ENCODE results near the gene TTYH1. TPM values are rescaled to one million over a fixed set of nuclear protein-coding genes. Genes with fewer than 3 reads are reported as not detected.

The TTYH1 gene
- total and polyA plus RNA-seq, 9 of the 15 experiments (the other 6 are each of a cell fraction or from before 2014, with no cell fraction given): 0.08 TPM; not detected in 8

DNA sequence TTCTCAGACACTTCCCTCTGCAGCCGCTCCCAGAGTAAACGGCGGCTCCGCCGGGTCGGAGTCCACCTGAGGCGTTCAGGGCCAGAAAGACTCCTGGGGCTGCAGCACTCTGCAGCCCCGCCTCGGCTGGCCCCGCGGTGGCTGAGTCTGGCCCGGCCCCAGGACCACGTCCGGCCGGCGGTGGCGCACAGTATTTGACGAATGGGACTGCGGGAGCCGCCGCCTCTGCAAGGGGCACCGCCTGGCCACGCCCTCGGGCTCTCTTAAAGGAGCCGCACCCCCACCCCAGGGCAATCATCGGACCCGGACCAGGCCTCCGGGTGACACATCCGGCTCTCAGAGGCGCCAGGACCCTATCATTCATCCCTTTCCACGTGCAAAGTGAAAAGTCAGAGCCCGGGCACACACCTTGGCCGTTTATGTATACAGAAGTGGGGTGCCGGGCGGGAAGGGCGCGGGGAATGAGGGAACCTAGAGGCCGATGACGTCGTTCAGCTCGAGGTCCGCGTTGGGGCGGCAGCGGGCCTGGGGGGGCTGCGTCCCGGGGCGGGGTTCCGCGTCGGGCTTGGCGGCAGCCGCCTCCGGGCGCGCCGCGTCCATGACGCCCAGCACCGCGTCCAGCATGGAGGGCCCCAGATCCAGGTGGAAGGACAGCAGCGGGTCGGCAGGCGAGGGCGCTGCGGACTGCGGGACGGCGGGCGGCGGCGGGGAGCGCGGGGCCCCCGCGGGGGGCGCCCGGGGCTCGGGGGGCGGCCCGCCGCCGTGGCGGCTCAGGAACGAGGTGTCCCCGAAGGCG, 49.6 kb downstream of the TTYH1 start (continued):
- TF ChIP-seq ESRRB (CRISPR knock-in tag; IDR thresholded peaks at IDR 0.05; ENCODE audit: borderline replicate concordance) (no peak), KLF16 (IDR thresholded peaks at IDR 0.05) (no peak), PRMT5 (CRISPR knock-in tag; IDR thresholded peaks at IDR 0.05) (no peak), ZNF224 (CRISPR knock-in tag; IDR thresholded peaks at IDR 0.05) (no peak), KDM1A (IDR thresholded peaks at IDR 0.05) (no peak), PRPF4 (IDR thresholded peaks at IDR 0.05; ENCODE audit: insufficient read depth, low read depth, low read length, poor library complexity, severe bottlenecking) (no peak), FOXP1 (CRISPR knock-in tag; IDR thresholded peaks at IDR 0.05) (peak; percentile 56; the same call in 1 of the 2 replicates), ZZZ3 (IDR thresholded peaks at IDR 0.05) (no peak), EGR1 (conservative IDR thresholded peaks at IDR 0.05) (0 out of 2 replicates have a peak, but pooled peaks have one; percentile 16), ZNF584 (CRISPR knock-in tag; IDR thresholded peaks at IDR 0.05; ENCODE audit: low read depth) (no peak), ZFP36 (IDR thresholded peaks at IDR 0.05; ENCODE audit: low read depth, low read length, partially characterized antibody) (no peak), NRF1 (conservative IDR thresholded peaks at IDR 0.05 in 1 of 2, IDR thresholded peaks at IDR 0.05 in 1 of 2) (no peak; a peak in 1 of 4 replicates), TRIM24 (IDR thresholded peaks at IDR 0.05) (0 out of 4 replicates have a peak, but pooled peaks of 1 of the 2 experiments have one; percentile 25), NCOA2 (IDR thresholded peaks at IDR 0.05; ENCODE audit: partially characterized antibody in 2 of 2) (no peak)
- TF ChIP-seq, protein P1, sequence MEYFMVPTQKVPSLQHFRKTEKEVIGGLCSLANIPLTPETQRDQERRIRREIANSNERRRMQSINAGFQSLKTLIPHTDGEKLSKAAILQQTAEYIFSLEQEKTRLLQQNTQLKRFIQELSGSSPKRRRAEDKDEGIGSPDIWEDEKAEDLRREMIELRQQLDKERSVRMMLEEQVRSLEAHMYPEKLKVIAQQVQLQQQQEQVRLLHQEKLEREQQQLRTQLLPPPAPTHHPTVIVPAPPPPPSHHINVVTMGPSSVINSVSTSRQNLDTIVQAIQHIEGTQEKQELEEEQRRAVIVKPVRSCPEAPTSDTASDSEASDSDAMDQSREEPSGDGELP (CRISPR knock-in tag; IDR thresholded peaks at IDR 0.05; ENCODE audit: borderline replicate concordance): peak; percentile 78
- TF ChIP-seq, protein P2, sequence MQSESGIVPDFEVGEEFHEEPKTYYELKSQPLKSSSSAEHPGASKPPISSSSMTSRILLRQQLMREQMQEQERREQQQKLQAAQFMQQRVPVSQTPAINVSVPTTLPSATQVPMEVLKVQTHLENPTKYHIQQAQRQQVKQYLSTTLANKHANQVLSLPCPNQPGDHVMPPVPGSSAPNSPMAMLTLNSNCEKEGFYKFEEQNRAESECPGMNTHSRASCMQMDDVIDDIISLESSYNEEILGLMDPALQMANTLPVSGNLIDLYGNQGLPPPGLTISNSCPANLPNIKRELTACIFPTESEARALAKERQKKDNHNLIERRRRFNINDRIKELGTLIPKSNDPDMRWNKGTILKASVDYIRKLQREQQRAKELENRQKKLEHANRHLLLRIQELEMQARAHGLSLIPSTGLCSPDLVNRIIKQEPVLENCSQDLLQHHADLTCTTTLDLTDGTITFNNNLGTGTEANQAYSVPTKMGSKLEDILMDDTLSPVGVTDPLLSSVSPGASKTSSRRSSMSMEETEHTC (IDR thresholded peaks at IDR 0.05): no peak
- TF ChIP-seq, protein P3, sequence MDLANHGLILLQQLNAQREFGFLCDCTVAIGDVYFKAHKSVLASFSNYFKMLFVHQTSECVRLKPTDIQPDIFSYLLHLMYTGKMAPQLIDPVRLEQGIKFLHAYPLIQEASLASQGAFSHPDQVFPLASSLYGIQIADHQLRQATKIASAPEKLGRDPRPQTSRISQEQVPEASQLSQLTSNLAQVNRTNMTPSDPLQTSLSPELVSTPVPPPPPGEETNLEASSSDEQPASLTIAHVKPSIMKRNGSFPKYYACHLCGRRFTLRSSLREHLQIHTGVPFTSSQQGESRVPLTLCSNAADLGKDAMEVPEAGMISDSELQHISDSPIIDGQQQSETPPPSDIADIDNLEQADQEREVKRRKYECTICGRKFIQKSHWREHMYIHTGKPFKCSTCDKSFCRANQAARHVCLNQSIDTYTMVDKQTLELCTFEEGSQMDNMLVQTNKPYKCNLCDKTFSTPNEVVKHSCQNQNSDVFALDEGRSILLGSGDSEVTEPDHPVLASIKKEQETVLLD (IDR thresholded peaks at IDR 0.05): no peak
- TF ChIP-seq, protein P4, sequence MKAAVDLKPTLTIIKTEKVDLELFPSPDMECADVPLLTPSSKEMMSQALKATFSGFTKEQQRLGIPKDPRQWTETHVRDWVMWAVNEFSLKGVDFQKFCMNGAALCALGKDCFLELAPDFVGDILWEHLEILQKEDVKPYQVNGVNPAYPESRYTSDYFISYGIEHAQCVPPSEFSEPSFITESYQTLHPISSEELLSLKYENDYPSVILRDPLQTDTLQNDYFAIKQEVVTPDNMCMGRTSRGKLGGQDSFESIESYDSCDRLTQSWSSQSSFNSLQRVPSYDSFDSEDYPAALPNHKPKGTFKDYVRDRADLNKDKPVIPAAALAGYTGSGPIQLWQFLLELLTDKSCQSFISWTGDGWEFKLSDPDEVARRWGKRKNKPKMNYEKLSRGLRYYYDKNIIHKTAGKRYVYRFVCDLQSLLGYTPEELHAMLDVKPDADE (conservative IDR thresholded peaks at IDR 0.05; ENCODE audit: control insufficient read depth, low read depth, low read length): 0 out of 2 replicates have a peak, but pooled peaks have one; percentile 51
- TF ChIP-seq, protein P5, sequence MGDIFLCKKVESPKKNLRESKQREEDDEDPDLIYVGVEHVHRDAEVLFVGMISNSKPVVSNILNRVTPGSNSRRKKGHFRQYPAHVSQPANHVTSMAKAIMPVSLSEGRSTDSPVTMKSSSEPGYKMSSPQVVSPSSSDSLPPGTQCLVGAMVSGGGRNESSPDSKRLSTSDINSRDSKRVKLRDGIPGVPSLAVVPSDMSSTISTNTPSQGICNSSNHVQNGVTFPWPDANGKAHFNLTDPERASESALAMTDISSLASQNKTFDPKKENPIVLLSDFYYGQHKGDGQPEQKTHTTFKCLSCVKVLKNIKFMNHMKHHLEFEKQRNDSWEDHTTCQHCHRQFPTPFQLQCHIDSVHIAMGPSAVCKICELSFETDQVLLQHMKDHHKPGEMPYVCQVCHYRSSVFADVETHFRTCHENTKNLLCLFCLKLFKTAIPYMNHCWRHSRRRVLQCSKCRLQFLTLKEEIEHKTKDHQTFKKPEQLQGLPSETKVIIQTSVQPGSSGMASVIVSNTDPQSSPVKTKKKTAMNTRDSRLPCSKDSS (IDR thresholded peaks at IDR 0.05; ENCODE audit: low read depth, partially characterized antibody): no peak
- TF ChIP-seq, protein P6, sequence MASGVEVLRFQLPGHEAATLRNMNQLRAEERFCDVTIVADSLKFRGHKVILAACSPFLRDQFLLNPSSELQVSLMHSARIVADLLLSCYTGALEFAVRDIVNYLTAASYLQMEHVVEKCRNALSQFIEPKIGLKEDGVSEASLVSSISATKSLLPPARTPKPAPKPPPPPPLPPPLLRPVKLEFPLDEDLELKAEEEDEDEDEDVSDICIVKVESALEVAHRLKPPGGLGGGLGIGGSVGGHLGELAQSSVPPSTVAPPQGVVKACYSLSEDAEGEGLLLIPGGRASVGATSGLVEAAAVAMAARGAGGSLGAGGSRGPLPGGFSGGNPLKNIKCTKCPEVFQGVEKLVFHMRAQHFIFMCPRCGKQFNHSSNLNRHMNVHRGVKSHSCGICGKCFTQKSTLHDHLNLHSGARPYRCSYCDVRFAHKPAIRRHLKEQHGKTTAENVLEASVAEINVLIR (CRISPR knock-in tag; IDR thresholded peaks at IDR 0.05): peak; percentile 75

Measured in K562 (cell line).